ENCODE results near the gene NRIP3. TPM values are rescaled to one million over a fixed set of nuclear protein-coding genes. Genes with fewer than 3 reads are reported as not detected.

NRIP3 gene
- total and polyA plus RNA-seq, 4 donors, result under 0.01 to 1.0 (median 0.07) TPM; not detected in 1

DNA sequence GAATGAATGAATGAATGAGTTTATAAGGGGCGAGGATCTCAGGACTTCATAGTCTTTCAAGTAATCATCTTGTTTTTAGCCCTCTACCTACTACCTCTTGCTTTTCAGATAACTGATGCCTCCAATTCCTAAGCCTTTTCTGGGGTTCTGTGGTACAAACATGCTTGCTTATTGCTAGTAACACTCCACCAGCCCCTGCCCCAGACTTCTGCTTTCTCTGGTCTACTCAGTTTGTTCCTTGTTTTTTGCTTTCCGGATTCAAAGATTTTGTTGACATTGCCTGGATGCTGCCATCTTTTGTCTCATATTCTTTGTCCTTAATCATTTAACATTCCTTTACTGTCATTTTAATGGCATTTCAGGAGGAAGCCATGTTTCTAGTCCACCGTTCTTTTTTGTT, 30.7 kb downstream of the NRIP3 start:
- TF ChIP-seq NR2F2 (IDR thresholded peaks at IDR 0.05) (no peak), SP1 (IDR thresholded peaks at IDR 0.05) (no peak), FOXA2 (IDR thresholded peaks at IDR 0.05) (no peak), ZBTB33 (IDR thresholded peaks at IDR 0.05) (no peak), ATF3 (IDR thresholded peaks at IDR 0.05) (no peak), MAX (IDR thresholded peaks at IDR 0.05) (no peak), GABPA (IDR thresholded peaks at IDR 0.05 in 1 of 2, conservative IDR thresholded peaks at IDR 0.05 in 1 of 2) (no peak)
- Histone ChIP-seq H3K27ac (ENCODE audit: low read depth in 1 of 2, low read length in 2 of 2) (no peak overlapping the region), H3K4me1 (ENCODE audit: control insufficient read depth in 4 of 4, insufficient read depth in 4 of 4, low read length in 3 of 4) (no peaks in the 10 kb centered on the region), H3K9me3 (ENCODE audit: control insufficient read depth in 4 of 4, low read length in 3 of 4) (no peaks in the 10 kb centered on the region), H3K4me3 (ENCODE audit: low read depth in 1 of 3, low read length in 3 of 3) (no peak overlapping the region), H3K36me3 (ENCODE audit: control insufficient read depth in 4 of 4, insufficient read depth in 3 of 4, low read depth in 1 of 4, low read length in 3 of 4) (peaks cover 0 to 2% (median 0%) of the 10 kb centered on the region in 4 donors), H3K27me3 (ENCODE audit: control insufficient read depth in 4 of 4, insufficient read depth in 4 of 4, low read length in 3 of 4) (no peaks in the 10 kb centered on the region), H3K9ac (ENCODE audit: low read depth in 1 of 2, low read length in 2 of 2) (no peak overlapping the region)
- 79% methylated on average over 3 of the region's 3 CpGs for WGBS
- no peak for DNase-seq (ENCODE audit: low spot score)

DNA sequence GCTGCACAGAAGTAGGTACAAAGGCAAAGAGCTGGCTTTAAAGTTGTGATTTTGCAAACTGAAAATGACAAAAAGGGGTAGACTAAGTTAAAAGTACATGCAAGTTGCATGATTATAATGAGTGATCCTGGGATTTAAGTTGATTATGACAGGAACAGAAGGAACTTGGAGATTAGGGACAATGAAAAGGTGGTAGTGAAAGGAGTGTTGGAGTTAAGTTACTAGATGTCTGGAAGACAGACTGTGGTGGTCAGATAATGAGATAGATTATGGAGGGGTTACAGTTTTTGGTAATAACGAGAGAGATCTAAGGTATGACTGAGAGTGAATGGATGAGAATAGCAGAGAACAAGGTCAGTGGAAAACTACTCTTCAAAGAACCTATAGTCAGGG, 31.9 kb downstream of the NRIP3 start:
- 89% methylated on average over 1 of the region's 1 CpG for WGBS
- no peaks in the 10 kb centered on the region for H3K4me1 ChIP-seq (ENCODE audit: control insufficient read depth in 4 of 4, insufficient read depth in 4 of 4, low read length in 3 of 4)
- H3K27ac ChIP-seq (ENCODE audit: low read depth in 1 of 2, low read length in 2 of 2), result no peak overlapping the region
- no peak overlapping the region for H3K4me3 ChIP-seq (ENCODE audit: low read depth in 1 of 3, low read length in 3 of 3)
- no peak for DNase-seq (ENCODE audit: low spot score)
- H3K9ac ChIP-seq (ENCODE audit: low read depth in 1 of 2, low read length in 2 of 2), result no peak overlapping the region
- H3K36me3 ChIP-seq (ENCODE audit: control insufficient read depth in 4 of 4, insufficient read depth in 3 of 4, low read depth in 1 of 4, low read length in 3 of 4), result peaks cover 0 to 6% (median 0%) of the 10 kb centered on the region in 4 donors
- H3K27me3 ChIP-seq (ENCODE audit: control insufficient read depth in 4 of 4, insufficient read depth in 4 of 4, low read length in 3 of 4), result no peaks in the 10 kb centered on the region
- TF ChIP-seq ZBTB33 (IDR thresholded peaks at IDR 0.05) (no peak), YY1 (IDR thresholded peaks at IDR 0.05) (no peak), EGR1 (IDR thresholded peaks at IDR 0.05; ENCODE audit: low read depth in 2 of 2) (no peak), NR2F2 (IDR thresholded peaks at IDR 0.05) (no peak), HNF4G (IDR thresholded peaks at IDR 0.05) (no peak), RAD21 (IDR thresholded peaks at IDR 0.05) (no peak), HNF4A (conservative IDR thresholded peaks at IDR 0.05) (no peak), RXRA (IDR thresholded peaks at IDR 0.05) (no peak), MAX (IDR thresholded peaks at IDR 0.05) (no peak)
- H3K9me3 ChIP-seq (ENCODE audit: control insufficient read depth in 4 of 4, low read length in 3 of 4), result no peaks in the 10 kb centered on the region

Measured in liver (tissue), 9 donors.